HK-2 (cell line): ENCODE measurements around the gene SLC13A4.
"Not testable (repeated sequence)": the region's sequence is repeated elsewhere in the genome, so short reads cannot be mapped to it uniquely, and the experiment has no call there.

Experiments
- DNase-seq: peaks from one replicate; pipeline ENCODE4 v3.0.0-alpha.2; 2018; ENCODE audit not compliant: unreplicated experiment

SLC13A4 gene

DNA sequence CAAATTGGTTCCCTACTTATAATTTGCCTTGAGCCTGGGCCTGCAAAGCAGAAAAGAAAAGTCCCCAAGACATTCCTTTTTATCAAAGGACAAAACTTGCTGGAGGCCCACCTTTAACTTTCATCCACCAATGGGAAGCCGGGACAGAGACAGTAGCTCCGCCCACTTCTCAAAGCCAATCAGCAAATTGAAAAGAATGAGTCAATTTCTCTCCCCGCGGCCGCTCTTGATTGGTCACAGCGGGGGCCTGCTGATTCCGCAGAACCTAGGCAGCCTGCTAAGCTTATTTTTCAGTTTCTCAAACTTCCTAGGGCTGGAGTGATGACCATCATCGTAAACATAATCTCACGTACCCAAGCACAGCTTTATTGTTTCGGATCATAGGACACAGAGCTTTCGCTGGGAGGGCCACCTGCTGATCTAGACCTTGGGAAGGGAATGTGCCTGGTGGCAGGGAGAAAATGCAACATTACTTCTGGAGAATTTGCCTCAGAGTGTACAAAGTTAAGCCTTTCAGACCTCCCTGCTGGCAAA lies at the start of gene SLC13A4:
Gene SLC13A4, minus strand, starts transcription at position 51 of the 534 bp plus-strand sequence. CDS start 690 bp downstream, outside the sequence.
- DNase-seq, result no peak

- DNase-seq, result not testable (repeated sequence)
These were observed 47.9 kb upstream of the SLC13A4 start for GRCh38 chr7:135775915-135776314.

DNA sequence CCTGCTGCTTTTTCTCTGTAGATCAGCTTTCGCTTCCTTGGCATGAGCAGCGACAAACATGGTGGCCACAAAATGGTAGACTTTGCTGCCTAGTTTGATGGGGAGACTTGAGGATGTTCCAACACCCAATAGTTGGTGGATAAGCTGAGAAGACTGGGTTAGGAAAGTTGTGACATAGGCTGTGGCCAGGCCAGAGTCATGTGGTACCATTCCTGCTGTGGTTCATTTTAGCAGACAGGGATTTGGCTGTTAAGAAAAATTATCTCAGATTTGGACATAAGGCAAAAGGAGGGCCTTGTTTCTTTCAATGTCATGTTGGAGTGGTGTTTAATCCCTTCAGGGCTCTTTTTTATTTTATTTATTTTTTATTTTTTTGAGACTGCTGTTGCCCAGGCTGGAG lies 47.2 kb upstream of the SLC13A4 start:
- DNase-seq, result no peak

DNA sequence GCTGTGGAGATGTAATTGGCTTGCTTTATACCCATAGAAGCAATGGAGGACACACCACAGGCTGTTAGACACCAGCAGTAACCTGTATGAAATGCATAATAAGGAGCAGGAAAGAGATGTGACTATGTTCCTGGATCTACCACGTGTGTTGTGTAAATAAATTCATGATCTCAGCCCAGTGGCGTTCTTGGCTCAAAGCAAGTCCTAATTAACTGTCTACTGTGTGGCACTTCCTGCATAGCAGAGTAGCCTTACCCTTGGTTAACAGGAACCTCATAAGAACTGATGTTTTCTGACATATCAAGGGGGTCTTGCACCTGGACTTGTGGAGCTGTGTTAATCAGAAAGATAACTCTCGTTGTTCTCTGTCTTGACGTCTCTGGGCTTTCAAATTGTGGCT lies 46.3 kb upstream of the SLC13A4 start:
- no peak for DNase-seq

DNA sequence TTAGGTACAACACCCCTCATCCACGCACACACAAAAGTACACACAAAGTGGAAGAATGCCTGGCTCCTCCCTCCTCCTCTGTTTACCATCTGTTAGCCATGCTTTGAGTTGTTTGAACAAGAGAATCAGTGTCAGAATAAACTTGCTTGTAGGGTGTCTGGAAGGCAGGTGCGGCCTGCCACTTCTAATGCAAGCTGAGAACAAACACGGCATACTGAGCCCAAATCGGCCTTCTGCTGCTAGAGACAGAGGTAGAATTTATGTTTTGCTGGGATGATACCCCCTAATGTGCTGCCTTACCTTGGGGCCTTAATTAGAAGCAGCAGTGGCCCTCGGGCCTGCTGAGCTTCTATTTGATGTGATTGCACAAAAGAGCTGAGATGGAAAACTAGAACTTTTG lies 45.5 kb upstream of the SLC13A4 start:
- no peak for DNase-seq

- no peak for DNase-seq
These were observed 44.7 kb upstream of the SLC13A4 start for GRCh38 chr7:135772639-135773222.

- DNase-seq, result no peak
These were observed 44.1 kb upstream of the SLC13A4 start for GRCh38 chr7:135771961-135772638.

DNA sequence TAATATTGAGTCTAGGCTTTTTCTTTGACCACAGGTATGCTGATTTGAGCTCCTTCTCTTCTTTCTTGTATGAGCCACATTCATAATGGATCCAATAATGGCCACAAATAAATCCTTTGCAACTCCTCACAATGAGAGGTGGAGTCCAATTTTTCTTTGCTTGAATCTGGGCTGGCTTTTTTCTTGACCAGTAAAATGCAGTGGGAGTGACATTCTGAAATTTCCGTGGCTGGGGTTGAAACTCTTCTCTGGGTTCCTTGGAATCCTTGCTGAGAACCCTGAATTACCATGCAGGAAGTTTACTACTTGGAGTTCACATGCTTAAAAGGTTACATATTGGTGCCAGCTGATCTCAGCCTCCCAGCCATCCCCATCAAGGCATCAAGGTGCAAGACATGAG lies 43.1 kb upstream of the SLC13A4 start:
- DNase-seq, result no peak

DNA sequence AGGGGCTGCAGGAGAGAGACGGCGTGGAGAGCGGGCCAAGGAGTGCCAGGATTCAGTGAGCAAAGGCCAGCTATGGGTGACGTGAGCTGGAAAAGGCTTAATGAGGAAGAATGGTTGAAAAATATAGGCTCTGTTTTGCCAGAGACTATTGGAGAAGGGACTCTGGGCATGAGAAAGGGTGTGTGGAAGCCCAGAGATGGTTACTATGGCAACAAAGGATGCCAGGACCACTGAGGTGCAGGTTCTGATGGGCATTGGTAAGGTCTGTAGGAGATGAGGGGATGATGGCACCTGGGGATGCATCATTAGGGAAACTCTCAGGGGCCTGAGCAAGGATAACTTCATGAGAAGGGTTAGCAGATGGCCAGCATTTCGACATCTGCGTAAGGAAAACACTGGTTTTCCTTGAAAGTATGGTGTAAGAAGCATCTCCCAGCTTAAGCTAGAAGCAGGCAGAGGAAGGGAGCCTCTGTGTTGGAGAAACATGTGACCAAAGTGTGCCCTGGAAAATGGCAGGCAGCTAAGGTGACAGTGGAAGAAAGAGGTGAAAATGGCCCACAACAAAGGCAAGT lies 42.2 kb upstream of the SLC13A4 start:
- no peak for DNase-seq

GRCh38 chr7:135769005-135769802 lies 41.2 kb upstream of the SLC13A4 start:
- no peak for DNase-seq

DNA sequence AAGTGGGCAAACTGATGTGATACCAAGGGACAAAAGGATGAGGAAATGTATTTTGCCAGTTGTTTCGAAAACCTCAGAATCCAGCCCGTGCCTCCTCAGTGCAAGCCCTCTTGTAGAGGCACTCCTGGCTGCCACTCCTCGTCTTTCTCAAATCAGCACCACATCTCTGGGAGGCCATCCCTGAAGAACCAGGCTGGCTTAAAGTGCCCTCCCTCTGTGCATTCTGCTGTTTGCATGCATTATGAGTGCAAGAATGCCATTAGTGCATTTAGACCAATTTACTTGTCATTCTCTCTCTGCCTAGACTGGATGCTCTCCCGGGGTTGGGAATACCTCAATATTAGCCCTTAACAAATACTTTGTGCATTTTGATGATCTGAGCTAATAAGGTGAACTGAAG lies 40.5 kb upstream of the SLC13A4 start:
- DNase-seq, result no peak

DNA sequence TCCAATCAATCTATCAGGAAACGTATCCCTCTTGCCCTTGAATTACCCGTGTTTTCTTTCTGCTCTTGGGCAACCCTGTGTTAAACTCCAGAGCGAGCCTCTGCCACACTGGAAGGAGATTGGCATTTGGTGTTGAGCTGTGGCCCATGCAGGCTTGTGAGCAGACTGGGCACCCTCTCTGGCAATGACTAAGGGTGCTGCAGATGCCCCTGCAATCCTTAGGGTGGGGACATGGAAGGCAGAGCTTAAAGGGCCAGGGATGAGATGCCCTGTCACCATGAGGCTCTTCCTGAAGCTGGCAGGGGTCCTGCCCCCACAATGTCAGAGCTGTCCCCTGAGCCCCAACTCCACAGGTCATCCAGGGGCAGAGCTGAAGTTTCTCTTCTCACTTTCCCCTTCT lies 40.1 kb upstream of the SLC13A4 start:
- no peak for DNase-seq

DNA sequence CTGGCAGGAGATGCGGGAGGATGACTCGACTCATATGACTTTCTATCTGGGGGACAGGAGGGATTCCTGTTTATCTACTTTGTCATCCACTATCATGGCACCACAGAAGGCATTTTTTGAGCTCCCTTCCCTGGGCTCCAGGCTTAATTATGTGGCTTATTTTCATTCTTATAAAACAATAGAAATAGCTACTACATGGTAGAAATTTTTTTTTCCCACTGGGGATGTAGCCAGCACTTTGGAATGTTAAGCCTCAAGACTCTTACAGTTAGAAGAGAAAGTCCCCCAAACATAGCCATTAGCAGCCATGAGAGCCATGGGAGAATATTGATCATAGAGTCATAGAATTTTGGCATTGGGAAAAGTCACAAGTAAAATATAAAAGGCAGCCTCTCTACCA lies 35.3 kb upstream of the SLC13A4 start:
- DNase-seq, result no peak

- no peak for DNase-seq
These were observed 33.9 kb upstream of the SLC13A4 start for GRCh38 chr7:135761751-135762488.

DNA sequence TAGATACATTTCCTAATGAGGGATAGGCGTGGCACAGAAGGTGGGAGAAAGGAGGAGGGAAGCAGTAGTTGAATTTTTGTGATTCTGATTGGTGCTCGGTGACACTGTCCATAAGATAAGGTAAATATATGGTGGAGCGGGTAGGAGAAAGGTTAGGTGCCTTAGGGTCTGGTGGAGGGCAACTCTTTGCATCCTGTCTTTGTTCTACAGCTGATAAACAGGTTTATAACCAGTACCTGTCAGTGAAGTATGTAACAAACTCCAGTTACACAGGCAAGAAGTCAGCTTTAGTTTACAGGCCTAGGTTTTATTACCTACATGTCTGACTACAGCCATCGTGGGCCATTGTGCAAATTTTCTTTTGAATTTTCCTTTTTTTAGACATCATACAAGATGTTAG lies 31.5 kb upstream of the SLC13A4 start:
- DNase-seq, result no peak

GRCh38 chr7:135758531-135758932 lies 30.5 kb upstream of the SLC13A4 start:
- no peak for DNase-seq

- no peak for DNase-seq
These were observed 29.9 kb upstream of the SLC13A4 start for GRCh38 chr7:135757719-135758411.

DNA sequence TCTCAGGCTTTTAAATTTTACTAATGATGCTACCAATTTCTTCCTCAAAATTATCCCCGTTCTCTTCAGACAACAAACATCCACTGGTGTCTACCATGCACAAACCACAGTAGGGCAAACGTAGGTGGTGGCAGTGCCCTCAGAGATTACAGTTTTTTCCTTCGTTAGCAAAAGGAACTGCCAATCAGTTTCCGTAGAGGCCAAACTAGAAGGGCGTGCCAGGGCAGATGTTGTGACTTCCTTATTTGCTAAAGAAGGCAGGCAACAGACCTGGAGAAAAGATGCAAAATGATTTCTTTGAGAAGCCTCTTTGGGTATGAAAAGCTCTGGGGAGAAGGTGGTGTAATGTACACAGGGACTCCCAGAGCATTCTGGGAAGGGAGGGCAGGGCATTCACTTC lies 28.2 kb upstream of the SLC13A4 start:
- DNase-seq, result no peak

DNA sequence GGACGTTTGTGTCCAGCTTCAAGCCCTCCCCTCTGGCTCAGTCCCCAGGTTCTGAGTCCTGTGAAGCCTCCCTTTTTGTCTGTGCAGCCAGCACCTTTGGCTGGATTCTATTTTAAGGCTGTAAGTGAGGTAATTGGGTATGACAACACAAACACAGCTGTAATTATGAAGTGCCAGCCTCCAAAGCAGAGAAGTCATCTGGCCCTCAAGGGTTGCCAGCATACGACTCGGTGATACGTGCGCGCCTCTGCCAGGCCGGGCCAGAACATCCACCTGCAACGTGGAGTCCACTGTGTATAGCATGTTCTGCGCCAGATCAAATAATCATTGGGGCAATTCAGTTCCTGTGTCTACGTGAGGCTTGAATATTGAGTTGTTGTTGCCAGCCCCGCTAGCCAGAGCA lies 27.4 kb upstream of the SLC13A4 start:
- no peak for DNase-seq

GRCh38 chr7:135753616-135754413 lies 25.8 kb upstream of the SLC13A4 start:
- DNase-seq, result no peak
